HAP-1 (cell line): Measurements from ENCODE around the gene SYT2.
"Not testable (repeated sequence)": the region's sequence is repeated elsewhere in the genome, so short reads cannot be mapped to it uniquely, and the experiment has no call there.

Experiments
- DNase-seq, 2 experiments: peaks; one replicate each; pipeline ENCODE4 v3.0.0-alpha.2; 2016 to 2020; ENCODE audit warnings: low spot score in 2 of 2
- H3K27me3 ChIP-seq: fragments of 250-450 bp; sonication (Bioruptor Pico); 2 replicates; pipeline ENCODE4 v1.5.1; 2020; ENCODE audit warnings: low read depth, mild to moderate bottlenecking, moderate library complexity
- H3K36me3 ChIP-seq: fragments of 250-450 bp; sonication (Bioruptor Pico); replicated peaks from 2 replicates; pipeline ENCODE4 v1.5.1; 2020; ENCODE audit warnings: mild to moderate bottlenecking
- H3K4me1 ChIP-seq: fragments of 250-450 bp; sonication (Bioruptor Pico); 2 replicates; pipeline ENCODE4 v1.5.1; 2020; ENCODE audit warnings: mild to moderate bottlenecking
- H3K4me3 ChIP-seq: fragments of 250-450 bp; sonication (Bioruptor Pico); 2 replicates; pipeline ENCODE4 v1.5.1; 2020; ENCODE audit warnings: mild to moderate bottlenecking, moderate library complexity
- H3K9me3 ChIP-seq: fragments of 250-450 bp; sonication (Bioruptor Pico); 2 replicates; pipeline ENCODE4 v1.5.1; 2020; ENCODE audit warnings: mild to moderate bottlenecking, moderate library complexity
- in situ Hi-C: fragments of 300-500 bp; cut with MboI; formaldehyde crosslinking; loops from 3 replicates; pipeline ENCODE4 v1.14.3; 2020; ENCODE audit warnings: low sequenced_read_pairs, inconsistent platforms, mixed read lengths

Gene SYT2

DNA sequence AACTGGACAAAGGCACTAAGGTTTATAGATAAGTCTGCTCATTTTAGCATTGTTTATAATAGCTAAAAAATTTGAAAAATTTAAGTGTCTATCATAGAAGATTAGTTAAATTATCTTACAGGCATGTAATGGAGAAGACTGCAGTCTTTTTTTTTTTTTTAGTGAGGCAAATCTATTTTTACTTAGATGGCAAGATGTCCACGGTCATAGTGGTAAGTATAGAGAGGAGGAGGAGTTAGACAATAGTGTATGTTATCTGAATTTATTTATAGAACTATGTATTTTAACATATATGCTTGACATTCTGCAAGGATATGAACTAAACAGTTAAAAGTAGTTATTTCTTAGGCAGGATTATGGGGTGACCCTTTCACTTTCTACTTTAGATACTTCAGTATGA lies 149.0 kb downstream of the SYT2 start:
- in situ Hi-C loops = no loop called here
- Histone ChIP-seq H3K9me3 (no peaks in the 10 kb centered on the region), H3K36me3 (no peaks in the 10 kb centered on the region), H3K4me3 (no peak overlapping the region), H3K27me3 (no peaks in the 10 kb centered on the region), H3K4me1 (no peaks in the 10 kb centered on the region)
- DNase-seq = no peak

DNA sequence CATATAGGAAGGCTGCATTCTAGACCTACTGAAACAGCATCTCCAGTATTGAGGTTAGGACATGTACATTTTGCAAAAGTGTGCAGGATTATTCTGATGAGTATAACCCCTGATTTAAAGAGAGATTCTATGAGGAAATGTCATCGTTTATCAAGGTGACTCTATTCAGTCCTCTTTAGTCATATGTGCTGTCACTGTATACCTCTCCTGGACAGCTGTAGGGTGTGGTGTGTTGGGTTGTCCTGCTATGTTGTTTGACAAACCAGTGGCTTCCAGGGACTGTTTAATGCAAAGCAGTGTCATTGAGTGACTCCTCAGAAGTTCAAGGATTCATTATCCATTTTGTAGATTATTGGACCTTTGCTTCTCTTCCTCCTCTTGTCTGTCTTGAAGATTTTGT lies 152.6 kb downstream of the SYT2 start:
- DNase-seq, H3K27me3 ChIP-seq, in situ Hi-C loops, H3K36me3 ChIP-seq, H3K4me3 ChIP-seq, H3K9me3 ChIP-seq, H3K4me1 ChIP-seq: not testable (repeated sequence)

DNA sequence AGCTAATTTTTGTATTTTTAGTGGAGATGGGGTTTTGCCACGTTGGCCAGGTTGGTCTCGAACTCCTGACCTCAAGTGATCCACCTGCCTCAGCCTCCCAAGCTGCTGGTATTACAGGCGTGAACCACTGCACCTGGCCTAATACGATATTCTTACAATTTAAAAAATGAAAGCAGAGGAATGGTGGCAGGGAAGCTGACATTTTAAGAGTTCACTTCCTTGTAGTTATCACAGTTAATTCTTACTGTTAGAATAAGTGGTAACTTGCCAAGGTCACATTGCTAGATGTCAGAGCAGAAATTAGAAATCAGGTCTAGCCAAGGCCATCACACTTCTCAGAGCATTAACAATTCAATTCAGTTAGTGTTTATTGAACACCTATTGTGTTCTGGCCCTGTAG lies 154.2 kb downstream of the SYT2 start:
- H3K36me3 ChIP-seq, H3K9me3 ChIP-seq, DNase-seq, H3K27me3 ChIP-seq, H3K4me3 ChIP-seq, H3K4me1 ChIP-seq, in situ Hi-C loops: not testable (repeated sequence)

DNA sequence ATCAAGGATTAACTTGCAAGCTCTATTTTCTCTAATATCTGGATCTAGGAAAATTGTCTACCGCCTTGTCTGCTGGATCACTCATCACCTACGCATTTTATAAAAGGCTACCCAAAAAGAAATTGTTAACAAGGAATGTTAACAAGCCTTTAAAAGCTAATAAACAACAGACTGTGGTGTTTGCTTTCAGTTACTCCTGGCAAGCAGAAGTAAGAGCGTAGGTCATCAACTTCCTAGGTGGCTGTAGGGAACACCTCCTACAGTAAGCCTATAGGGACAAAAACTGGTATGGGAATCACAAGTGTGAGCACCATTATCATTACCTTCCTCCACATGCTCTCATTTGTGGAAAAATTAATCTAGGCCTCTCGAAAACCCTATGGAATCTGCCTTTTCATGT lies 155.6 kb downstream of the SYT2 start:
- H3K4me3 ChIP-seq, H3K36me3 ChIP-seq, H3K9me3 ChIP-seq, in situ Hi-C loops, H3K4me1 ChIP-seq, DNase-seq, H3K27me3 ChIP-seq: not testable (repeated sequence)

DNA sequence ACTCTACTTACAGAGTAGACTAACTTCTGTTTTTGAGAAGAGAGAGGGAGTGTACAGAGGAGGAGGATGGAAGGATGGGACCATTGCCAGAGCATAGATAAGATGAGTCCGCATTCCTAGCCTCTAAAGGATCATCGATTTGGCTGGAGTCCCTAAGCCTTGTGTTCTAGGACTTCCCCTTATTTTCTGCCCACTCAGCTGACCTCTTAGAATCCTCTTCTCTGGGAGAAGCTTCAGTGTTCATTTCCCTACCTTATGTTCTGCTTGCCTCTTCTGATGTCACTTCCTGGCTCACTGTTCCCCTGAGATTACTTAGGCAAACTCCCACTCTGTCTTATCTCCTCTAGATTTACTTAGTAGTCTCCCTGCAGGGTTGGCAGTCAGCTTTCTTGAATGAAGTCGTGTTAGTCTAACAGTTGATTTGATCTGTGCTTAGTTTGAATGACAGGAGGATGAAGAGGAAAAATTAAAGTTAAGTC lies 156.7 kb downstream of the SYT2 start:
- no peaks in the 10 kb centered on the region for H3K36me3 ChIP-seq
- H3K27me3 ChIP-seq = no peaks in the 10 kb centered on the region
- H3K4me1 ChIP-seq = peaks cover 8% of the 10 kb centered on the region; the same call in 1 of the 2 replicates
- in situ Hi-C loops = no loop called here
- DNase-seq = no peak
- no peak overlapping the region for H3K4me3 ChIP-seq
- no peaks in the 10 kb centered on the region for H3K9me3 ChIP-seq

DNA sequence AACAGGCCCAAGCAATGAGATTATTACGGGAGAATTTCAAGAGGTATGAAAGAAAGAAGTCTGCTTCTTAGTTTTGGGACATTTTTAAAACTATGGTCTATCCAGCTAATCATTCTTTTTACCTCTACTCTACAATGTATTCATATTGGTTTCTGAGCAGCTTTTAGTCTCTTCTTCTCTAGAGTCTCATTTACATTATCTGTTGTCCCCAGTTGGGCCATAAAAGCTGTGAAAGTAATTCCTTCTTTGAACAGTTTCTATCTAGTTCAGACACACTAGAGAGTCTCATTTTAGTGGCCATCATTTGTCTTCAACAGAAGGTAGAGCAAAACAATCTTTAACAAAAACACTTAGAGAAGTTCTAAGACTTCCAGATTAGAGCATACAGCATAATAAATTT lies 157.2 kb downstream of the SYT2 start:
- H3K4me1 ChIP-seq, H3K27me3 ChIP-seq, H3K4me3 ChIP-seq, in situ Hi-C loops, H3K9me3 ChIP-seq, DNase-seq, H3K36me3 ChIP-seq: not testable (repeated sequence)

DNA sequence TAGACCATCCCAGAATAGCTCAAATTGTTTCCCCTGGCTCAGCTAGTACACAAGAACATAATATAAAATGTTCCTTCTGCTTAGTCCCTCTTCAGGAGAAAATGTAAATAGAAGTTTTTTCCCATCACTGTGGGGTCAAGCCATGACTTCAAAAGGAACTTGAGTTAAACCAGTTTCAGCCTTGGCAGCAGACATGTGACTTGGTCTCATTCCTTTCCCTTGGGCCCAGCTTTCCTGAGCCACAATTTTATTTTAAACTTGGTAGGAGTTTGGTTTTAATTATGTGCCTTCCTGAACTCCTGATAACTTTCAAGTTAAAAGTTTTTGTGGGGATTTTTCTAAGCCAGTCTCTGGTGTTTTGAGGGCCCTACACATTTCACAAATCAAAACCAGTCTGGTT lies 157.6 kb downstream of the SYT2 start:
- H3K27me3 ChIP-seq, H3K4me1 ChIP-seq, H3K36me3 ChIP-seq, H3K4me3 ChIP-seq, H3K9me3 ChIP-seq, in situ Hi-C loops, DNase-seq: not testable (repeated sequence)

DNA sequence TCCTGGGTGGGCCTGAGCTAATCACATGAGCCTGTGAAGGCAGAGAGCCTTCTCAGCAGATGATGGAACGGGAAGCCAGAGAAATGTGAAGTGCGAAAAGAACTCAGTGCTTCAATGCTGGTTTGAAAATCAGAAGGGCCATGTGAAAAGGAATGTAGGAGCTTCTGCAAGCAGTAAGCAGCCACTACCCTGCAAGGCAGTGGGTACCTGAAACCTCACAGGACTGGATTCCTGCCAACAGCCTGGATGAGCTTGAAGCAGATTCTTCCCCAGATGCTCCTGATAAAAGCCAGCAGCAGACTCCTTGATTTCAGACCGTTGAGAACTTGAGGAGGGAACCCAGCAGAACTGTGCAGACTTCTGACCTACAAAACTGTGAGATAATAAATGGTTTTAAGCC lies 158.6 kb downstream of the SYT2 start:
- Histone ChIP-seq H3K4me1 (peaks cover 8% of the 10 kb centered on the region), H3K4me3 (no peak overlapping the region), H3K9me3 (no peaks in the 10 kb centered on the region), H3K36me3 (no peaks in the 10 kb centered on the region), H3K27me3 (no peaks in the 10 kb centered on the region)
- in situ Hi-C loops = no loop called here
- no peak for DNase-seq

DNA sequence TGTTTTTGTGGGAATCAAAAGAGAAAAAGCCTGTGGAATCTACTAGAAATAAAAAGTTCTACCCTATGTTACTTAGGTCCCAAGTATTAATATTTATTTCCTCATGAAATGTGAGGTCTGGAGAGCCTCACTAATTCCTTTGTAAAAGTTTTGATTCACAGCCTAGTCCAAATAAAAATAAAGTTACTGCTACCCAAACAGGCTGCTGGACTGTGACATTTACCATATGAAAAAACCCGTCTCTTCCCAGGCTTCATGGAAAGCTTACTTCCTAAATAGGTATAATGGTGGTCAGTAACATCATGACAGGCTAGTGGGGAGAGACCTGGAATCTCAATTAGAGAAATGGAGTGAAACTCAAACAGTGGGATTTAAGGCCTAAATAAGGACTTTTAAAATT lies 160.2 kb downstream of the SYT2 start:
- DNase-seq, in situ Hi-C loops, H3K9me3 ChIP-seq, H3K4me3 ChIP-seq, H3K36me3 ChIP-seq, H3K27me3 ChIP-seq: not testable (repeated sequence)
- H3K4me1 ChIP-seq = peaks cover 24% of the 10 kb centered on the region

DNA sequence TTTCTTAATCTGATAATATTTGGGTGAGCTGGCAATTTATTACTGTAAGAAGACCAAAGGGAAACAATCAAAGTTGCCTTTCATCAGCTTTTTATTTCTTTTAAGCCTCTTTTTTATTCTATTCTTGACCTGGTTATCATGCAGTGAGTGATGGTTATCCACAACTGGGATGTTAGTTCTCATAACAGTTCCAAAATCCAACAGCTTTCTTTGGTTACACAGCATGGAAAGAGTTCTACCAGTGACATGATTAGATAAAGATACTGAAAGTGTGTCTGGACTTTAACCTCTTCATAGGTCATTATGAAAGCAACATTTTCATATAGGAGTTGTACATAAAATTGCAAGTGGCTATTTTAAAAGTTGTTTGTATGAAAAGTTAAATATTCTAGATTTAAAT lies 163.0 kb downstream of the SYT2 start:
- in situ Hi-C loops = no loop called here
- peaks cover 18% of the 10 kb centered on the region for H3K4me1 ChIP-seq
- H3K27me3 ChIP-seq = no peaks in the 10 kb centered on the region
- DNase-seq = no peak
- H3K36me3 ChIP-seq = no peaks in the 10 kb centered on the region
- H3K9me3 ChIP-seq = no peaks in the 10 kb centered on the region
- H3K4me3 ChIP-seq = no peak overlapping the region

DNA sequence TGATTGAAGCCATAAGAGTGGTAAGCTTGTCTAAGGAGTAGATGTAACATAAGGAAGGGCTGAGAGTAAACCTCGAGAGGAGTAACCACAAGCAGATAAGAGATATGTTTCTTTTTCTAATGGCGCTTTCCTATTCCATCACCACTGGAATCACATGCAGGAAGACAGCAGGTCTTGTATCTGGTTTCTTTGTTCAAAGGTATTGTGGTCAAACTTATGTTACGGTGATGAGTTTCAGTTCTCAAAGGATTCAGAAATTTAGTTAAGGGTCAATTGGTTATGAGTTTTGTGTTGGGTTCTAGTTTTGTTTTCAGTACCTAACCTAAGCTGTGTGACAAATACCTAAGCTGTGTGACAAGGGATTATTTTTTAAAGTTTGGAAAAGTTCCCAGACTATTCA lies 163.5 kb downstream of the SYT2 start:
- in situ Hi-C loops, H3K4me3 ChIP-seq, H3K27me3 ChIP-seq, H3K36me3 ChIP-seq, DNase-seq, H3K9me3 ChIP-seq: not testable (repeated sequence)
- peaks cover 18% of the 10 kb centered on the region for H3K4me1 ChIP-seq

DNA sequence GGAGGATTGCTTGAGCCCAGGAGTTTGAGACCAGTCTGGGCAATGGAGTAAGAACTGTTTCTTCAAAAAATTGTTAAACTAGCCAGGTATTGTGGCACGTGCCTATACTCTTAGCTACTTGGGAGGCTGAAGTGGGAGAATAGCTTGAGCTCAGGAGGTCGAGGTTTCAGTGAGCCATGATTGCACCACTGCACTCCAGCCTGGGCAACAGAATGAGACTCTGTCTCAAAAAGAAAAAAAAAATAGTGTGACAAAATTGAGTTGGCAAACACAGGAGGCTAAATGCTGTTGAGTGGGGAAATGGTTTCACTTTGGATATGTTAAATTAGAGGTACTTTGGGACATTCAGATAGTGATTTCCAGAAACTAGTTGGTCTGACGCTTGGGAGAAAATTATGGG lies 163.9 kb downstream of the SYT2 start:
- H3K4me3 ChIP-seq, H3K36me3 ChIP-seq, H3K27me3 ChIP-seq, in situ Hi-C loops, DNase-seq, H3K9me3 ChIP-seq: not testable (repeated sequence)
- peaks cover 18% of the 10 kb centered on the region for H3K4me1 ChIP-seq

DNA sequence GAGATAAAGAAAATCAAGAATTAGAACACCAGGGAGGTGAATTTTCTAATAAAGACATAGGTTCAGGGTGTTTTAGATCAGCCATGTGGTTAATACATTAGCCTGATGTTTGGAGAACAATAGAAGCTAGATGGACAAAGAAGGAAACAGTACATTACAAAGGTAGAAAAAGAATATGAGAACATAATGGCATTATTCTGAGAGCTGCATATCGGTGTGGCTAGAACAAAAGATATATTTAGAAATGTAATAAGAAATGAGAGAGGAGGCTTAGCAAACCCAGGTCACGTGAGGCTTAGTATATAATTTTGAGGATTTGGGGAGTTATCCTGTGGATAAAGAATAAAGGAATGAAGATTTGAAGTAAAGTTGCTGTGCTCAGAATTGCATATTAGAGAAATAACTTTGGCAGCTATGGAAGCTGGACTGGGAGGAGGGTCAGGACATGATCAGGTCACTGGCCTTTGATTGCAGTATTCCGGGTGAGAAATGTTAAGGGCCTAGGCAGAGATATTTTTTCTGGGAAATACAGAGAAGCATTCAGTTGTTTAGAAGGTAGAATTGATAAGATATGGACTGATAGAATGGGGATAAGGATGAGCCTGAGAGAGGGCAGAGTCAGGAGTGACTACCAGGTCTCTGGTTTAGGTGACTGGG lies 164.5 kb downstream of the SYT2 start:
- H3K36me3 ChIP-seq, H3K4me3 ChIP-seq, H3K27me3 ChIP-seq, in situ Hi-C loops, H3K9me3 ChIP-seq: not testable (repeated sequence)
- peaks cover 18% of the 10 kb centered on the region for H3K4me1 ChIP-seq
- DNase-seq = peak; percentile 25 to 58

DNA sequence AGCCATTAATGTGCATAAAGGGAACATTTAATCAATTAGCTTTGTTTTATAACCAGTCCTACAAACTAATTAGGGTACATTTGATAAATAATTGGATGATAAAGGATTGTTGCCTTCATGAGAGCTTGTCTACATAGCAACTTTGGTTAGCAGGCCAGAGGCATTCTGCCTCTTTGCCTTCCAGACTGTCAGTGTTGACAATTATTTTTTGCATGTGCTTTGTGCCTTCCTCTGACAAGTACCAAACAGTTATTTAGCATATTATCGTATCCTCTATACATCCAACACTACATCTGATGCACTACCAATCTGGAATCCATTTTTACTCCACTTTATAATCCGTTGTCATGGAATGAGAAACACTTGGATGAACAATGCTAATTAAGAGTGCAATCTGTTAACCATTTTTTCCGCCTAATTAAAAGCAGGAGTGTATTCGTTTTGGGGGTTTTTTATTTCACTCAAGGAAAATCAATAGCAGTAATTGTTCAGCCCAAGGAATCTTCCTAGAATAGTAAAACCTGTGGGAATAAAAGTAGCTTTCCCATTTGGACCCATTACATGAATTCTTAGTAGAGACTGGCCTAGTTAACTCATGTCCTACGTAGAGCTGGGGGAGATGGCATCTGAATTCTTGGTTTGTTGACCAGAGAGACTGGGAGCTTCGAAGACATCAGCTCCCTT lies 165.3 kb downstream of the SYT2 start:
- H3K9me3 ChIP-seq, in situ Hi-C loops, H3K27me3 ChIP-seq, H3K4me3 ChIP-seq, H3K36me3 ChIP-seq, DNase-seq: not testable (repeated sequence)
- peaks cover 18% of the 10 kb centered on the region for H3K4me1 ChIP-seq

DNA sequence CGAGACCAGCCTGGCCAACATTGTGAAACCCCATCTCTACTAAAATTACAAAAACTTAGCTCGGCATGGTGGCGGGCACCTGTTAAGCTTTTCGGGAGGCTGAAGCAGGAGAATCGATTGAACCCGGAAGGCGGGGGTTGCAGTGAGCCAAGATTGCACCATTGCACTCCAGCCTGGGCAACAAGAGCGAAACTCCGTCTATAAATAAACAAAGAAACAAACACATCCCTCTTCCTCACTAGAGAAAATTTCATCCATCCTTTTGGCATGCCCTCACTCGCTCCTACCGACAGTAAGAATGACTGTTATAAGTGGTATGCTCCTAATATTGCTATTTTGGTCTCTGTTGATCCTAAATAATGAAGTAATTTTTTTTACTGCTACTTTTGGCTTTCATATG lies 166.7 kb downstream of the SYT2 start:
- in situ Hi-C loops, H3K27me3 ChIP-seq, H3K9me3 ChIP-seq, DNase-seq, H3K4me3 ChIP-seq, H3K36me3 ChIP-seq: not testable (repeated sequence)
- H3K4me1 ChIP-seq = peaks cover 31% of the 10 kb centered on the region
